ENCODE data around the gene GABRP.
"Not testable (repeated sequence)": the region's sequence is repeated elsewhere in the genome, so short reads cannot be mapped to it uniquely, and the experiment has no call there.

Gene GABRP

GRCh38 chr5:170833981-170834380, 50.5 kb downstream of the GABRP start:
- DNase-seq; ATAC-seq (replicated peaks); H3K36me3 Mint-ChIP-seq (ENCODE audit: insufficient read depth); H3K27ac Mint-ChIP-seq; H3K27me3 Mint-ChIP-seq; H3K4me1 Mint-ChIP-seq (ENCODE audit: low read depth in 2 of 2); H3K4me3 Mint-ChIP-seq: not testable (repeated sequence)
- H3K9me3 Mint-ChIP-seq, result peaks cover 6 to 14% of the 10 kb centered on the region in 2 donors

DNA sequence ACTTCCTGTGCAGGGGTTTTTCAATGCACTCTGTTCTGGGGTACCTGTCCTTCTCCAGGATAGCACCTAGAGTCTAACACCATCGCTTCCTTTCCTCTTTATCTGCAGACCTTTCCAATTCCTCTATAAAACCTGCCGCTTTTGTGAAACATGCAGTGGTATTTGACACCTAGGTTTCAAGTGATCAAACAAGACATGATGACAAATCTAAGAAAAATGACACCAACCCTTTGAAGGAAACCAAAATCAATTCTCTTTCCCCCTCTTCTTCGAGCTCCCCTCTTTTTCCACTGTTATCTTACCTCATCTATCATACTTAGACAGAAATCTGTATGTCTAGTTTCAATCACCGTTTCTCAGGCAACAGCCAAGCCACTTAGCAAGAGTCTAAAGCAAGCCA, 52.7 kb downstream of the GABRP start:
- no peaks in the 10 kb centered on the region for H3K4me1 Mint-ChIP-seq (ENCODE audit: low read depth in 2 of 2)
- peaks cover 6 to 14% of the 10 kb centered on the region in 2 donors for H3K9me3 Mint-ChIP-seq
- H3K4me3 Mint-ChIP-seq, result no peak overlapping the region
- no peaks in the 10 kb centered on the region for H3K36me3 Mint-ChIP-seq (ENCODE audit: insufficient read depth)
- no peaks in the 10 kb centered on the region for H3K27me3 Mint-ChIP-seq
- no peak for ATAC-seq (replicated peaks)
- DNase-seq, result no peak
- no peak overlapping the region for H3K27ac Mint-ChIP-seq

- H3K27ac Mint-ChIP-seq, result no peak overlapping the region
- DNase-seq, result no peak
- no peak overlapping the region for H3K4me3 Mint-ChIP-seq
- no peaks in the 10 kb centered on the region for H3K4me1 Mint-ChIP-seq (ENCODE audit: low read depth in 2 of 2)
- no peak for ATAC-seq (replicated peaks)
- H3K9me3 Mint-ChIP-seq, result peaks cover 0 to 5% of the 10 kb centered on the region in 2 donors
- no peaks in the 10 kb centered on the region for H3K36me3 Mint-ChIP-seq (ENCODE audit: insufficient read depth)
- peaks cover 0 to 4% of the 10 kb centered on the region in 2 donors for H3K27me3 Mint-ChIP-seq
Observed at GRCh38 chr5:170843870-170844269, 60.3 kb downstream of the GABRP start.

GRCh38 chr5:170844651-170845050, 61.1 kb downstream of the GABRP start:
- ATAC-seq (replicated peaks), result no peak
- H3K9me3 Mint-ChIP-seq, result peaks cover 0 to 5% of the 10 kb centered on the region in 2 donors
- no peaks in the 10 kb centered on the region for H3K4me1 Mint-ChIP-seq (ENCODE audit: low read depth in 2 of 2)

GRCh38 chr5:170846416-170846815, 62.9 kb downstream of the GABRP start:
- Mint-ChIP-seq H3K27me3 (peaks cover 0 to 4% of the 10 kb centered on the region in 2 donors), H3K27ac (no peak overlapping the region), H3K36me3 (ENCODE audit: insufficient read depth) (no peaks in the 10 kb centered on the region), H3K9me3 (peaks cover 0 to 5% of the 10 kb centered on the region in 2 donors), H3K4me1 (ENCODE audit: low read depth in 2 of 2) (no peaks in the 10 kb centered on the region), H3K4me3 (no peak overlapping the region)
- ATAC-seq (replicated peaks) (no peak), DNase-seq (no peak)

More at GRCh38 chr5:170844651-170845050, 61.1 kb downstream of the GABRP start:
- Mint-ChIP-seq H3K4me3 (no peak overlapping the region), H3K27me3 (peaks cover 0 to 4% of the 10 kb centered on the region in 2 donors), H3K36me3 (ENCODE audit: insufficient read depth) (no peaks in the 10 kb centered on the region), H3K27ac (no peak overlapping the region)
- DNase-seq, result no peak

GRCh38 chr5:170846846-170847245, 63.3 kb downstream of the GABRP start:
- H3K27me3 Mint-ChIP-seq, result peaks cover 0 to 4% of the 10 kb centered on the region in 2 donors
- peaks cover 0 to 5% of the 10 kb centered on the region in 2 donors for H3K9me3 Mint-ChIP-seq
- H3K36me3 Mint-ChIP-seq (ENCODE audit: insufficient read depth), result no peaks in the 10 kb centered on the region
- no peak overlapping the region for H3K27ac Mint-ChIP-seq
- DNase-seq (no peak), ATAC-seq (replicated peaks) (no peak)
- no peak overlapping the region for H3K4me3 Mint-ChIP-seq
- no peaks in the 10 kb centered on the region for H3K4me1 Mint-ChIP-seq (ENCODE audit: low read depth in 2 of 2)

- Mint-ChIP-seq H3K4me1 (ENCODE audit: low read depth in 2 of 2) (no peaks in the 10 kb centered on the region), H3K4me3 (no peak overlapping the region), H3K36me3 (ENCODE audit: insufficient read depth) (no peaks in the 10 kb centered on the region), H3K9me3 (peaks cover 0 to 5% of the 10 kb centered on the region in 2 donors), H3K27ac (no peak overlapping the region), H3K27me3 (peaks cover 0 to 4% of the 10 kb centered on the region in 2 donors)
- no peak for ATAC-seq (replicated peaks)
- DNase-seq, result no peak
Observed at GRCh38 chr5:170848033-170848432, 64.5 kb downstream of the GABRP start.

DNA sequence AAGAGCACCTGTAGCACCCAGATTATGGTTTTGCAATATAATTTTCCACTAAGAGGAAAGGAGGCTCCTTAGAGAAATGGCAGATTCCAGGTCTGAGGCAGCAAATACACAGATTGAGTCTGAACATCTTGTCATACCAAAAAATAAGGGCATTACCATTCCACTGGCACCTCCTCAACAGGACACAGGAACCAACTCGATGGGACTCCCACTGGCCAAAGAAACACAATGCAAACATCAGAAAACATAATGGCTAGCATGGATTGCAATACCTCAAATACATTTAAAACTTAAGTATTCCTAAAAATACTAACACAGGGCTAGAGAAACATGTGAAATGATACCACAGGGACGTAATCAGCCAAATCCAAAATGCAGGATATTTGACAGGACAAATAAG, 65.8 kb downstream of the GABRP start:
- Mint-ChIP-seq H3K4me1 (ENCODE audit: low read depth in 2 of 2) (no peaks in the 10 kb centered on the region), H3K27ac (no peak overlapping the region), H3K4me3 (no peak overlapping the region), H3K36me3 (ENCODE audit: insufficient read depth) (no peaks in the 10 kb centered on the region), H3K27me3 (peaks cover 0 to 4% of the 10 kb centered on the region in 2 donors), H3K9me3 (peaks cover 0 to 5% of the 10 kb centered on the region in 2 donors)
- DNase-seq, result no peak
- no peak for ATAC-seq (replicated peaks)

DNA sequence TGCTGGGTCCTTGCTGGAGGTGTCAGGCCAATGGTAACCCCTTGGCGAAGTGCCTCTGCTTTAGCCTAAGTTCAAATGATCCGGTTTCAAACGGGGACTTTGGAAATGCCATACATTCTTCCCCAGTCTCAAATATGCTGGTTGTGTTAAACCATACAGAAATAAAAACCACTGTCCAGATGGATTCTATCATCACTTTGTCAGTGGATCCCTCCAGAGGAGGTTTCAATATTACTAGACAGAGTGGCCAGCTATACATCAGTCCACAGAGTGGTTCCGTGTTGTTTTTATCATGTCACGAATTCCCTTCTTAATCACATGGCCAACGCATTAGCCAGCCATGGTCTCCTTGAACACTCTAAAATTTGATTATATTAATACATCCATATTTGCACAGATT, 71.0 kb downstream of the GABRP start:
- Mint-ChIP-seq H3K27me3 (no peaks in the 10 kb centered on the region), H3K36me3 (ENCODE audit: insufficient read depth) (no peaks in the 10 kb centered on the region), H3K4me3 (no peak overlapping the region), H3K9me3 (peaks cover 4 to 11% of the 10 kb centered on the region in 2 donors), H3K4me1 (ENCODE audit: low read depth in 2 of 2) (no peaks in the 10 kb centered on the region), H3K27ac (no peak overlapping the region)
- no peak for ATAC-seq (replicated peaks)
- no peak for DNase-seq

DNA sequence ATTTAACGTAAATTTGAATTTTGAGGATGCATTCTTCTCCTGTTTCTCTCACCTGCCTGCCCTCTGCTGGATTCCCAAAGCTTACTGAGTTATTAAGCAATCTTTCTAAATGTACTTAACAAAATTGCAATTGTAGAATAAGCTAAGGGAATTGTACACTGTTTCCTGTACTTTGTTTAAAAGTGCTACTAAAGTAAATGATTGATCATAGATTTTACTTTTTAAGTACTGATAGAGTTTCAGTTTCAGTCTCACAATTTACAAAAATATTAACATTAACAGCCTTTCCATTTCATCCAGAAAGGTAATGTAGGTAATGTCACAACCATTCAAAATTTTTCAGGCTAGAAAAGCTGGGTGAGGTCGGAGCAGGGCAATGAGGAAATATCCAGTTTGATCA, 73.5 kb downstream of the GABRP start:
- Mint-ChIP-seq H3K27ac (no peak overlapping the region), H3K27me3 (peaks cover 10 to 12% of the 10 kb centered on the region in 2 donors), H3K4me3 (no peak overlapping the region), H3K4me1 (ENCODE audit: low read depth in 2 of 2) (peaks cover 0 to 5% of the 10 kb centered on the region in 2 donors), H3K9me3 (peaks cover 10 to 27% of the 10 kb centered on the region in 2 donors), H3K36me3 (ENCODE audit: insufficient read depth) (no peaks in the 10 kb centered on the region)
- no peak for ATAC-seq (replicated peaks)
- no peak for DNase-seq

GRCh38 chr5:170860415-170860814, 76.9 kb downstream of the GABRP start:
- H3K4me1 Mint-ChIP-seq (ENCODE audit: low read depth in 2 of 2), result peaks cover 0 to 5% of the 10 kb centered on the region in 2 donors
- DNase-seq (no peak), ATAC-seq (replicated peaks) (no peak)
- H3K9me3 Mint-ChIP-seq, result peaks cover 10 to 34% of the 10 kb centered on the region in 2 donors
- H3K4me3 Mint-ChIP-seq, result no peak overlapping the region
- no peak overlapping the region for H3K27ac Mint-ChIP-seq
- H3K36me3 Mint-ChIP-seq (ENCODE audit: insufficient read depth), result no peaks in the 10 kb centered on the region
- peaks cover 16 to 22% of the 10 kb centered on the region in 2 donors for H3K27me3 Mint-ChIP-seq

GRCh38 chr5:170860818-170861666, 77.5 kb downstream of the GABRP start:
- H3K9me3 Mint-ChIP-seq, result peaks cover 10 to 34% of the 10 kb centered on the region in 2 donors
- no peak overlapping the region for H3K27ac Mint-ChIP-seq
- peaks cover 16 to 22% of the 10 kb centered on the region in 2 donors for H3K27me3 Mint-ChIP-seq
- no peak for DNase-seq
- ATAC-seq (replicated peaks), result no peak
- peaks cover 0 to 5% of the 10 kb centered on the region in 2 donors for H3K4me1 Mint-ChIP-seq (ENCODE audit: low read depth in 2 of 2)
- H3K36me3 Mint-ChIP-seq (ENCODE audit: insufficient read depth), result no peaks in the 10 kb centered on the region
- peak overlapping the region; percentile 46 for H3K4me3 Mint-ChIP-seq

GRCh38 chr5:170861667-170861916, 78.1 kb downstream of the GABRP start:
- Mint-ChIP-seq H3K36me3 (ENCODE audit: insufficient read depth) (no peaks in the 10 kb centered on the region), H3K9me3 (peaks cover 10 to 34% of the 10 kb centered on the region in 2 donors), H3K27ac (no peak overlapping the region), H3K4me1 (ENCODE audit: low read depth in 2 of 2) (peaks cover 0 to 5% of the 10 kb centered on the region in 2 donors), H3K4me3 (peak overlapping the region in 1 of 2 donors; percentile 46), H3K27me3 (peaks cover 16 to 22% of the 10 kb centered on the region in 2 donors)
- no peak for DNase-seq
- ATAC-seq (replicated peaks), result no peak

Data from effector memory CD8-positive, alpha-beta T cell (primary cell).